Peyer's patch (tissue), 4 donors: Measurements from ENCODE around the gene DAAM2.

ENCODE experiments used
- POLR2A ChIP-seq, 2 donors: fragments of 450-650 bp; IDR thresholded peaks; one replicate each; pipeline ENCODE4 v1.5.1; 2017; ENCODE audit warnings: antibody characterized with exemption in 2 of 2, mild to moderate bottlenecking in 2 of 2, moderate library complexity in 2 of 2
- TF ChIP-seq, protein P1 (sequence below), 6 experiments: fragments of 450-650 bp in 4 of 6; fragments of 200-600 bp in 2 of 6; sonication (generic) in 1 of 6; IDR thresholded peaks; one replicate each; pipeline ENCODE4 v1.5.1; 2017 to 2019; ENCODE audit warnings: antibody characterized with exemption in 6 of 6, mild to moderate bottlenecking in 3 of 6, moderate library complexity in 1 of 6

DNA sequence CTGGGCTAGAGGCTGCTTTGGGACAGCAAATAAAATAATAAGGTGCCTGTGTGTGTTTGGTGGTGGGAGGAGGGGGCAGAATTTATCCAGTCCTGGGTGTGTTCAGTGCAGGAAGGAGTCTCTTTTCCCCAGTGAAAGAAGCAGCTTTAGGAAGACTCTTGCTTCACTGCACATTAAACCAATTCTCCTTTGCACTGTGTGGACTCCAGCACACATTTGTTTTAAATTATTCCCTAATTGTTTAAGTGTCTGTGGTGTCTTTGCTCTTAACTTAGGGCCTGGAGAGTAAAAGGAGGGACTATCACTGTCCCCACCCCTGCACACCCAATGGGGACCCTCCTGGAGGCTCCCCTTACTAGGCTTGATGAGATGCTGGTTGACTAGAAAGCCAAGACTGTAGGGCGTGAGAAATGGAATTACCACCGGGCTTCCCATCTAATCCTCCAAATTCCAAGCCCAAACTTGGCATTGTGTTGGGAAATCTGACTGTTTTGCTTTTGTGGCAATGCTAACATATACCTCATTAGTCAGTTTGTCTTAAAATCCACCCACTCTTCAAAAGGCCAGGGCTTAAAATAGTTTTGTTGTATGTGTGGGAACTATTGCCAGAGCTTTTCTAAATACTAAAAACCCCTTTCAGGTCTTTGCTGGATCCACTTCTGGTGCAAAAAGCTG lies 13.5 kb upstream of the DAAM2 start:
- TF ChIP-seq, protein P1, sequence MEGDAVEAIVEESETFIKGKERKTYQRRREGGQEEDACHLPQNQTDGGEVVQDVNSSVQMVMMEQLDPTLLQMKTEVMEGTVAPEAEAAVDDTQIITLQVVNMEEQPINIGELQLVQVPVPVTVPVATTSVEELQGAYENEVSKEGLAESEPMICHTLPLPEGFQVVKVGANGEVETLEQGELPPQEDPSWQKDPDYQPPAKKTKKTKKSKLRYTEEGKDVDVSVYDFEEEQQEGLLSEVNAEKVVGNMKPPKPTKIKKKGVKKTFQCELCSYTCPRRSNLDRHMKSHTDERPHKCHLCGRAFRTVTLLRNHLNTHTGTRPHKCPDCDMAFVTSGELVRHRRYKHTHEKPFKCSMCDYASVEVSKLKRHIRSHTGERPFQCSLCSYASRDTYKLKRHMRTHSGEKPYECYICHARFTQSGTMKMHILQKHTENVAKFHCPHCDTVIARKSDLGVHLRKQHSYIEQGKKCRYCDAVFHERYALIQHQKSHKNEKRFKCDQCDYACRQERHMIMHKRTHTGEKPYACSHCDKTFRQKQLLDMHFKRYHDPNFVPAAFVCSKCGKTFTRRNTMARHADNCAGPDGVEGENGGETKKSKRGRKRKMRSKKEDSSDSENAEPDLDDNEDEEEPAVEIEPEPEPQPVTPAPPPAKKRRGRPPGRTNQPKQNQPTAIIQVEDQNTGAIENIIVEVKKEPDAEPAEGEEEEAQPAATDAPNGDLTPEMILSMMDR (IDR thresholded peaks at IDR 0.05), result no peak
- no peak for TF ChIP-seq POLR2A (IDR thresholded peaks at IDR 0.05)
